HEK293T (cell line): ENCODE data around the gene STK38L.

ENCODE experiments used
- ARNT ChIP-seq: fragments of 450-650 bp; IDR thresholded peaks from 2 replicates; pipeline ENCODE4 v1.6.1; 2017; ENCODE audit warnings: mild to moderate bottlenecking
- ELF4 ChIP-seq: fragments of 450-650 bp; IDR thresholded peaks from 2 replicates; pipeline ENCODE4 v1.6.1; 2017; ENCODE audit warnings: antibody characterized with exemption
- FOXM1 ChIP-seq: fragments of 450-650 bp; IDR thresholded peaks from 2 replicates; pipeline ENCODE4 v1.6.1; 2017; ENCODE audit warnings: mild to moderate bottlenecking, borderline replicate concordance
- LEF1 ChIP-seq: fragments of 450-650 bp; IDR thresholded peaks from 2 replicates; pipeline ENCODE4 v1.6.1; 2017; ENCODE audit warnings: mild to moderate bottlenecking, borderline replicate concordance
- SP1 ChIP-seq: fragments of 450-650 bp; IDR thresholded peaks from 2 replicates; pipeline ENCODE4 v1.6.1; 2017
- SUZ12 ChIP-seq: fragments of 450-650 bp; IDR thresholded peaks from 2 replicates; pipeline ENCODE4 v1.6.1; 2016; ENCODE audit warnings: mild to moderate bottlenecking
- ZNF384 ChIP-seq: fragments of 450-650 bp; IDR thresholded peaks from 2 replicates; pipeline ENCODE4 v1.6.1; 2016
- TF ChIP-seq, protein P1 (sequence below): fragments of 450-650 bp; IDR thresholded peaks from 2 replicates; pipeline ENCODE4 v1.6.1; 2016

DNA sequence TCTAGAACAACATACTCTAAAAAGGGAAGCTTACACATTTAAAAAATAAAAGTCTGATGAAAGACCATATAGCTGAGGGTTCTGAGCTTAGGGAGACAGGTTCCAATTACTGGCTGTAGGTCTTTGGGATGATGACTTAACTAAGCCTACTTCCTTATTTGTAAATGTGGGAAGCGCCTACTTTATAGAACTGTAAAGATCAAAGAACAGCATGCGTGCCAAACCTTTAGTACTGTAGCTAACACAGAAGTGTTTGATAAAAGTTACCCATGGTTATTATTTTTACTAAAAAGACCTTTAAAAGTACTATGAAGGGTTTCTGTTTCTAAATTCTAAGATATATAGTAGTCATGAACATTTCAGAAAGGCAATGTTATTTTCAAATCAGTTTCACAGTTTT is 35.7 kb downstream of the STK38L start:
- no peak for TF ChIP-seq ZNF384
- TF ChIP-seq SP1, result no peak
- no peak for TF ChIP-seq SUZ12
- no peak for TF ChIP-seq ELF4
- no peak for TF ChIP-seq LEF1
- TF ChIP-seq, protein P1, sequence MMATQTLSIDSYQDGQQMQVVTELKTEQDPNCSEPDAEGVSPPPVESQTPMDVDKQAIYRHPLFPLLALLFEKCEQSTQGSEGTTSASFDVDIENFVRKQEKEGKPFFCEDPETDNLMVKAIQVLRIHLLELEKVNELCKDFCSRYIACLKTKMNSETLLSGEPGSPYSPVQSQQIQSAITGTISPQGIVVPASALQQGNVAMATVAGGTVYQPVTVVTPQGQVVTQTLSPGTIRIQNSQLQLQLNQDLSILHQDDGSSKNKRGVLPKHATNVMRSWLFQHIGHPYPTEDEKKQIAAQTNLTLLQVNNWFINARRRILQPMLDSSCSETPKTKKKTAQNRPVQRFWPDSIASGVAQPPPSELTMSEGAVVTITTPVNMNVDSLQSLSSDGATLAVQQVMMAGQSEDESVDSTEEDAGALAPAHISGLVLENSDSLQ, result no peak
- no peak for TF ChIP-seq ARNT
- TF ChIP-seq FOXM1, result no peak
